NB4 (cell line): ENCODE measurements around the gene CCDC92.

Experiments
- CTCF ChIP-seq: IDR thresholded peaks from one replicate; pipeline ENCODE4 v1.5.1; 2012; ENCODE audit warnings: low read depth, low read length
- MYC ChIP-seq: IDR thresholded peaks from 2 replicates; pipeline ENCODE4 v1.6.1; 2011; ENCODE audit warnings: low read depth, low read length
- POLR2A ChIP-seq: IDR thresholded peaks from 2 replicates; pipeline ENCODE4 v1.6.1; 2011; ENCODE audit warnings: mild to moderate bottlenecking; ENCODE audit not compliant: insufficient read length; ENCODE audit errors: extremely low read depth
- TF ChIP-seq, protein P1 (sequence below): IDR thresholded peaks from 2 replicates; pipeline ENCODE4 v1.6.1; 2011; ENCODE audit warnings: low read depth, low read length

DNA sequence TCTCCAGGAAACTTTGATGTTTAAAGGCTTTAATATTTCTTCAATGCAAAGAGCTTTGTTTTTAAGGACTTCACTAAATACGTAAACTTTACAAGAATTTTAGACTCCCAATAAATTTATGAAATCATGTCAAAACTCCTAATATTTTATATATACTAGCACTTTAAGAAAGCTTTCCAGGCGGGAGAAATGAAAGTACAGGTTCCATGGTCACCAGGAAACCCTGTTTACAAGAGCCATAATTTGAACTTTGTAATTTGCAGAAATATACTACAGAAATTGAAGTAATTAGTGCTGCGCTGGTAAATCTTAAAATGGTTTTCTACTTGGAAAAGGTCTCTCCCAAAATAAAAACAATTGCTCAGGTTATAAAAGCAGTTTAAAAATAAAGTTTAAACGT is 8.8 kb downstream of the CCDC92 start:
- no peak for TF ChIP-seq CTCF
- TF ChIP-seq, protein P1, sequence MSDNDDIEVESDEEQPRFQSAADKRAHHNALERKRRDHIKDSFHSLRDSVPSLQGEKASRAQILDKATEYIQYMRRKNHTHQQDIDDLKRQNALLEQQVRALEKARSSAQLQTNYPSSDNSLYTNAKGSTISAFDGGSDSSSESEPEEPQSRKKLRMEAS: no peak
- TF ChIP-seq POLR2A: no peak
- no peak for TF ChIP-seq MYC
